ENCODE measurements around the gene ZBTB20.
"Not testable (repeated sequence)": the region's sequence is repeated elsewhere in the genome, so short reads cannot be mapped to it uniquely, and the experiment has no call there.

DNA sequence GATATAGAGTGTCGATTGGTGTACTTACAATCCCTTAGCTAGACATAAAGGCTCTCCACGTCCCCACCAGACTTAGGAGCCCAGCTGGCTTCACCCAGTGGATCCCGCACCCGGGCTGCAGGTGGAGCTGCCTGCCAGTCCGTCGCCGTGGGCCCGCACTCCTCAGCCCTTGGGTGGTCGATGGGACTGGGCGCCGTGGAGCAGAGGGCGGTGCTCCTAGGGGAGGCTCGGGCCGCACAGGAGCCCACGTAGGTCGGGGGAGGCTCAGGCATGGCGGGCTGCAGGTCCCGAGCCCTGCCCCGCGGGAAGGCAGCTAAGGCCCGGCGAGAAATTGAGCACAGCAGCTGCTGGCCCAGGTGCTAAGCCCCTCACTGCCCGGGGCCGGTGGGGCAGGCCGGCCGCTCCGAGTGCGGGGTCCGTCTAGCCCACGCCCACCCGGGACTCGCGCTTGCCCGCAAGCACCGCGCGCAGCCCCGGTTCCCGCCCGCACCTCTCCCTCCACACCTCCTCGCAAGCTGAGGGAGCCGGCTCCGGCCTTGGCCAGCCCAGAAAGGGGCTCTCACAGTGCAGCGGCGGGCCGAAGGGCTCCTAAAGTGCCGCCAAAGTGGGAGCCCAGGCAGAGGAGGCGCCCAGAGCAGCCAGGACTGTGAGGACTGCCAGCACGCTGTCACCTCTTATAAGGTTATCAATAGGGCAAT is 334.4 kb downstream of the ZBTB20 start:
- not testable (repeated sequence) for TF ChIP-seq POLR2A (IDR thresholded peaks at IDR 0.05)
- TF ChIP-seq, protein P1, sequence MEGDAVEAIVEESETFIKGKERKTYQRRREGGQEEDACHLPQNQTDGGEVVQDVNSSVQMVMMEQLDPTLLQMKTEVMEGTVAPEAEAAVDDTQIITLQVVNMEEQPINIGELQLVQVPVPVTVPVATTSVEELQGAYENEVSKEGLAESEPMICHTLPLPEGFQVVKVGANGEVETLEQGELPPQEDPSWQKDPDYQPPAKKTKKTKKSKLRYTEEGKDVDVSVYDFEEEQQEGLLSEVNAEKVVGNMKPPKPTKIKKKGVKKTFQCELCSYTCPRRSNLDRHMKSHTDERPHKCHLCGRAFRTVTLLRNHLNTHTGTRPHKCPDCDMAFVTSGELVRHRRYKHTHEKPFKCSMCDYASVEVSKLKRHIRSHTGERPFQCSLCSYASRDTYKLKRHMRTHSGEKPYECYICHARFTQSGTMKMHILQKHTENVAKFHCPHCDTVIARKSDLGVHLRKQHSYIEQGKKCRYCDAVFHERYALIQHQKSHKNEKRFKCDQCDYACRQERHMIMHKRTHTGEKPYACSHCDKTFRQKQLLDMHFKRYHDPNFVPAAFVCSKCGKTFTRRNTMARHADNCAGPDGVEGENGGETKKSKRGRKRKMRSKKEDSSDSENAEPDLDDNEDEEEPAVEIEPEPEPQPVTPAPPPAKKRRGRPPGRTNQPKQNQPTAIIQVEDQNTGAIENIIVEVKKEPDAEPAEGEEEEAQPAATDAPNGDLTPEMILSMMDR (IDR thresholded peaks at IDR 0.05), result not testable (repeated sequence)
